Breast epithelium (tissue), 4 donors: ENCODE data around the gene RBM38. TPM values are rescaled to one million over a fixed set of nuclear protein-coding genes. Genes with fewer than 3 reads are reported as not detected.

Experiments
- DNase-seq, 2 donors: peaks; one replicate each; pipeline ENCODE4 v3.0.0-alpha.2; 2019; ENCODE audit warnings: low spot score in 2 of 2
- H3K27ac ChIP-seq, 2 donors: fragments of 200-600 bp; sonication (generic) in 1 of 2; one replicate each; pipeline ENCODE4 v1.5.1; 2016 to 2019; ENCODE audit warnings: mild to moderate bottlenecking in 1 of 2
- H3K27me3 ChIP-seq, 2 donors: fragments of 200-600 bp; sonication (generic) in 1 of 2; one replicate each; pipeline versions ENCODE4 v1.5.1 to v1.6.0; 2017 to 2019; ENCODE audit warnings: control low read depth in 1 of 2, mild to moderate bottlenecking in 1 of 2
- H3K36me3 ChIP-seq: fragments of 200-600 bp; one replicate; pipeline ENCODE4 v1.5.1; 2019
- H3K4me1 ChIP-seq, 2 donors: fragments of 200-600 bp; sonication (generic); one replicate each; pipeline ENCODE4 v1.5.1; 2016 to 2019; ENCODE audit warnings: control low read depth in 1 of 2
- H3K4me3 ChIP-seq, 3 donors: fragments of 200-600 bp; sonication (generic); 1 replicate in 2 of 3; 2 replicates in 1 of 3; pipeline ENCODE4 v1.5.1; 2016 to 2019; ENCODE audit warnings: mild to moderate bottlenecking in 3 of 3, moderate library complexity in 2 of 3
- H3K9me3 ChIP-seq, 2 donors: fragments of 200-600 bp; sonication (generic) in 1 of 2; one replicate each; pipeline ENCODE4 v1.5.1; 2016 to 2019; ENCODE audit warnings: control low read depth in 1 of 2
- POLR2A ChIP-seq: fragments of 450-650 bp; IDR thresholded peaks from one replicate; pipeline ENCODE4 v1.6.1; 2016; ENCODE audit warnings: antibody characterized with exemption, mild to moderate bottlenecking, moderate library complexity
- POLR2AphosphoS5 ChIP-seq, 3 donors: sonication (generic); formaldehyde crosslinking; IDR thresholded peaks; one replicate each; pipeline ENCODE4 v1.6.1; 2017; ENCODE audit warnings: antibody characterized with exemption in 3 of 3
- intact Hi-C: fragments of 100-400 bp; cut with DNase I; formaldehyde crosslinking; loops from one replicate; pipeline ENCODE4 v1.15.1; 2023; ENCODE audit warnings: low total_unique reads
- total RNA-seq, 3 donors: library from RNA; depleted of rRNA; stranded (reverse); fragments of >200 nt; gene quantifications; one replicate each; pipeline ENCODE4 v1.1.0, GENCODE V29; 2016
- TF ChIP-seq, protein P1 (sequence below), 3 donors: fragments of 450-650 bp; IDR thresholded peaks; one replicate each; pipeline ENCODE4 v1.5.1; 2016 to 2017; ENCODE audit warnings: antibody characterized with exemption in 3 of 3, mild to moderate bottlenecking in 3 of 3, moderate library complexity in 3 of 3

RBM38 gene
- total RNA-seq, 3 donors from 2014 or later = 5.1 to 13.5 (median 10.5) TPM

DNA sequence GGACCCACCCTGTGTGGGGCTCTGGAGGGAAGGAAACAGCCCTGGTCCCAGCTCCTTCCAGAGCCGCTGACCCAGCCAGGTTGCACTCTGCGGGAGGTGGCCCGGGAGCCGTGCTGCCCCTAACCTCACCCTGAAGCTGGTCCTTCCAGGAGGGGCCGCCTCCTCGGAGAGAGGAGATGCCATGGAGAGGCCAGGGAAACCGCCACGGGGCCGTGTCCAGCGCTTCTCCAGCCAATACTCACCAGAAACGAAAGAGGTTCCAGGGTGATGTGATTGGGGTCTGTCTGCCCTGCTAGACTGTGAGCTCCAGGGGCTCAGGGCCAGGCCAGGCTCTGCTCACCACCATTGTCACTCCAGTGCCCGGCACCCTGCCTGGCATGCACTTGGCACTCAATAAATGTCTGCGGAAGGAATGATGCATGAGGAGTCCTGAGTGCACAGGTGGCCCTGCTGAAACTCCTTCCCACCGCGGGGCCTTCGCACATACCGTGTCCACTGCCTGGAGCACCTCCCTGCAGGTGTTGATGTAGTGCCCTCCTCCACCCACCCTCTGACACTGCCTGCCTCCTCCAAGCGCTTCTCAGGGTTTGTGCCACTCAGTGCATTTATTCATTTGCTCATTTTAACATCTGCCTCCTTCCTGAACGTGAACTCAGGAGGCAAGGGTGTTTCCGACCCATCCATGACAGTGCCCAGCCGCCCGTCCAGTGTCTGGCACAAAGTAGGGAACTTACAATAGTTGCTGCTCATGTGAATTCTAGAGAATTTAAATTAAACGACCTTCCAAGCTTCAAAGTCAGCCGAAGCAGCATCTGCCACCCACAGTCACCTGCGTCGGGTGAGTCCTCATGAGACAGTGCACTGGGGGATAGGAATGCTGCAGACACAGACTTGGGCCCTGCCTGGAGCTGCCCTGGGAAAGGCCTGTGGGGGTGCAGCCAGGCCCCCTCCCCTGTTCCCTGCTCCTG is 30.3 kb downstream of the RBM38 start:
- TF ChIP-seq POLR2AphosphoS5 (IDR thresholded peaks at IDR 0.05) (no peak), POLR2A (no peak)
- TF ChIP-seq, protein P1, sequence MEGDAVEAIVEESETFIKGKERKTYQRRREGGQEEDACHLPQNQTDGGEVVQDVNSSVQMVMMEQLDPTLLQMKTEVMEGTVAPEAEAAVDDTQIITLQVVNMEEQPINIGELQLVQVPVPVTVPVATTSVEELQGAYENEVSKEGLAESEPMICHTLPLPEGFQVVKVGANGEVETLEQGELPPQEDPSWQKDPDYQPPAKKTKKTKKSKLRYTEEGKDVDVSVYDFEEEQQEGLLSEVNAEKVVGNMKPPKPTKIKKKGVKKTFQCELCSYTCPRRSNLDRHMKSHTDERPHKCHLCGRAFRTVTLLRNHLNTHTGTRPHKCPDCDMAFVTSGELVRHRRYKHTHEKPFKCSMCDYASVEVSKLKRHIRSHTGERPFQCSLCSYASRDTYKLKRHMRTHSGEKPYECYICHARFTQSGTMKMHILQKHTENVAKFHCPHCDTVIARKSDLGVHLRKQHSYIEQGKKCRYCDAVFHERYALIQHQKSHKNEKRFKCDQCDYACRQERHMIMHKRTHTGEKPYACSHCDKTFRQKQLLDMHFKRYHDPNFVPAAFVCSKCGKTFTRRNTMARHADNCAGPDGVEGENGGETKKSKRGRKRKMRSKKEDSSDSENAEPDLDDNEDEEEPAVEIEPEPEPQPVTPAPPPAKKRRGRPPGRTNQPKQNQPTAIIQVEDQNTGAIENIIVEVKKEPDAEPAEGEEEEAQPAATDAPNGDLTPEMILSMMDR (IDR thresholded peaks at IDR 0.05) = no peak
- H3K36me3 ChIP-seq = no peaks in the 10 kb centered on the region
- intact Hi-C loops = no loop called here

DNA sequence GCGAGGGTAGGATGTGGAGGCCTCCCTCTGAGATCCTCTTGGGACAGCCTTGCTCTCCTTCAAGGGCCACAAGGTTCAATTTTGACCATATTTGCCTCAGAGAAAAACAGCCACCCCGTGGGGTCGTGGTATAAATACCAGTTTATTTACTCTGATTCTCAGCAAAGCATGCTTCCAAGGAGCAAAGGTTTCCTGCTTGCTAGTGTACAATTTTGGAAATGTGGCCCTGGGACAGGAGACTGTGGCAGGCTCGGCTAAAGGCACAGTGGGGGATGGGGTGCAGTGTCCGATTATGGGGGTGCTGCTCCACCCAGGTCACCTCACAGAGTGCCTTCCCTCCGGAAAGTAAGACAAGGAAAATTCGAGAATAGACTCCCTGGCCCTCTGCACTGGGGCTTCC is 31.1 kb downstream of the RBM38 start:
- no peaks in the 10 kb centered on the region for H3K27me3 ChIP-seq
- TF ChIP-seq, protein P1 (IDR thresholded peaks at IDR 0.05) = no peak
- no peak for TF ChIP-seq POLR2AphosphoS5 (IDR thresholded peaks at IDR 0.05)
- no peak for TF ChIP-seq POLR2A
- intact Hi-C loops = no loop called here
- H3K9me3 ChIP-seq = no peaks in the 10 kb centered on the region
- DNase-seq = no peak
- H3K36me3 ChIP-seq = no peaks in the 10 kb centered on the region
- H3K27ac ChIP-seq = no peak overlapping the region
- H3K4me3 ChIP-seq = no peak overlapping the region
- H3K4me1 ChIP-seq = no peaks in the 10 kb centered on the region

More for the DNA sequence above, 30.3 kb downstream of the RBM38 start:
- Histone ChIP-seq H3K9me3 (no peaks in the 10 kb centered on the region), H3K4me3 (no peak overlapping the region), H3K27me3 (no peaks in the 10 kb centered on the region), H3K4me1 (no peaks in the 10 kb centered on the region), H3K27ac (no peak overlapping the region)
- DNase-seq = no peak

DNA sequence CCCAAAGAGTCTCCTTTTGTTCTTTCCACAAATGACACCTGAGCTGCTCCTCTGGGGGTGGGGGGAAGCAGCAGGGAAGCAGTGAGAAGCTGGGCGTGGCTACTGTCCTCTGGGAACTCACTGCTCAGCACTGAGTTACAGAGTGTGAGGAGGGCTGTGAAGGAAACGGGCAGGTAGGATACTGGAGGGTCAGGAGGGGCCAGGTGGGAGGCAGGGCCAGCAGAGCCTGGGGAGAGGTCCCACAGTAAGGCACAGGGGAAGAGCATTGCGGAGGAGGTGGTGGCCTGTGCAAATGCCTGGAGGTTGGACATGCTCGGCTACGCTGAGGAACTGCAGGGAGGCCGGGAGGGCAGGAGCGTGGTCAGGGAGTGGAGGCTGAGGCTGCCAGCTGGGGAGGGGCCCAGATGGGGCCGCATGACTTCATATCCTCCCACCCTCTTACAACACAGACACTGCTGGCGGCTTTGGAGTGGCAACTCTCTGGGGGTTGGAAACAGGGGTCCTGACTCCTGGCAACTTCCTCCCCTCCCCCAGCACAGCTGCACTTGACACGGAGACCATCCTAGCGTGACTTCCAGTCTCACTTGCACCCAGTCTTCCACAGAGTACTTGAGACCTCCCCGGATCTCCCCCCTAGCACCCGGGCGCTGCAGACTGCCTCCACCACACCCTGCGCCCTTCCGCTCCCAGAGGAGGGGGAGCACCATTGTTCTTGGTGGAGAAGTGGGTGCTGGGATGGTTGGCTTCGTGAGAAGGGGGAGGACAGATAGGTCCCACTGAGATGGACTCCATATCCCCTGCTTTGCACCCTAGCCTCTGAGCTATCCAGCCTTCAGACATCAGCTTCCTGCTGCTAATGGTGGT is 34.2 kb downstream of the RBM38 start:
- TF ChIP-seq POLR2AphosphoS5 (IDR thresholded peaks at IDR 0.05) (no peak), POLR2A (no peak)
- TF ChIP-seq, protein P1 (IDR thresholded peaks at IDR 0.05) = no peak
- Histone ChIP-seq H3K27ac (no peak overlapping the region), H3K9me3 (no peaks in the 10 kb centered on the region), H3K36me3 (no peaks in the 10 kb centered on the region), H3K4me1 (no peaks in the 10 kb centered on the region), H3K27me3 (no peaks in the 10 kb centered on the region), H3K4me3 (no peak overlapping the region)
- intact Hi-C loops = no loop called here
- DNase-seq = no peak

DNA sequence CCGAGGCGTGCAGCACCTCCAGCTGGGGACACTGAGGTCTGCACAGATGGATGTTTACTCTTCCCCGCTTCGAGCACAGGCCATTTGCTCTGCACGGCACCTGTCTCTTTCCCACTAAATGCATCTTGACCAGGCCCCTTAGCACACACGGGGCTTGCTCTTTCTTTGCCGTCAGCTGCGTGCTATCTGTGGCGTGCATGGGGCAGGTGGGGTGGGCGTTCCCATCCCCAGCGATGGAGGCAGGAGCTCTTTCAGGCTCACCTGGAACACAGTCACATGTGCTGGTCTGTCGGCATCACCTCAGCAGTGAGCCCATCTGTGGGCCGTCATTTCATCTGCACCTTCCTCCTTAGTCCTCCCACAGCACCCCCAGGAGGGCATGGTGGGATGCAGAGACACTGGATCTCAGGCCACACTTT is 35.1 kb downstream of the RBM38 start:
- TF ChIP-seq, protein P1 (IDR thresholded peaks at IDR 0.05) = no peak
- TF ChIP-seq POLR2AphosphoS5 (IDR thresholded peaks at IDR 0.05) (no peak), POLR2A (no peak)
- intact Hi-C loops = no loop called here
- Histone ChIP-seq H3K27me3 (no peaks in the 10 kb centered on the region), H3K27ac (no peak overlapping the region), H3K4me3 (no peak overlapping the region), H3K36me3 (no peaks in the 10 kb centered on the region), H3K9me3 (no peaks in the 10 kb centered on the region), H3K4me1 (no peaks in the 10 kb centered on the region)
- DNase-seq = no peak
